ENCODE data around the gene PDAP1. TPM values are rescaled to one million over a fixed set of nuclear protein-coding genes. Genes with fewer than 3 reads are reported as not detected.

PDAP1 gene
- total and polyA plus RNA-seq, 10 of the 15 experiments (the other 5 are each of a cell fraction or from before 2014, with no cell fraction given) = 6.6 to 200 (median 87.7) TPM

DNA sequence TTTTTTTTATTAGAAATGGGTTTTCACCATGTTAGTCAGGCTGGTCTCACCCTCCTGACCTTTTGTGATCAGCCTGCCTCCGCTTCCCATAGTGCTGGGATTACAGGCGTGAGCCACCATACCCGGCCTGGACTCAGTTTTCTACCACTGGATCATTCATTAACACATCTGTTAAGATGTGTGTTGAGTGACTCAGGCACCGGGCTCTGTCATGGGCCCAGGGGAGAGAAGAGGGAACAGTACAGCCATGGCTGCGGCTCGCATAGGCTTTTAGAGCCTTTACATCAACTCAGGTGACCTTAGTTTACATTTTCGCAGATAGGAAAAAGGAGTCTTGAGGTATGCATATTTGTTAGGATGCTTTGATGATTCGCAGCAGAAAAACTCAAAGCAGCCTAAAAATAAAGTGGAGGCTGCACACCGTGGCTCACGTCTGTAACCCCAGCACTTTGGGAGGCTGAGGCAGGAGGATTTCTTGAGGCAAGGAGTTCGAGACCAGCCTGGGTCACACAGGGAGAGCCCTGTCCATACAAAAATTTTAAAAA is 36.9 kb downstream of the PDAP1 start:
- H3K27ac ChIP-seq (ENCODE audit: control insufficient read depth, insufficient read depth) = no peak overlapping the region
- ChIA-PET RAD21 (ENCODE audit: unreplicated experiment) (interaction anchor here (0.7 kb wide), 1 partner anchor 9 kb away, joined by 3 read pairs; no protein-coding TSS in a partner anchor), CTCF (interaction anchor here (1.0 kb wide), 1 partner anchor 15 kb away, joined by 4 read pairs; no protein-coding TSS in a partner anchor), POLR2A (interaction anchor here (0.7 kb wide), 1 partner anchor 58 kb away, joined by 4 read pairs; no protein-coding TSS in a partner anchor), SMC1A (ENCODE audit: uncharacterized antibody, unreplicated experiment) (interaction anchor here (1.0 to 1.2 kb wide), 2 partner anchors 36 to 44 kb away, joined by 4 read pairs; no protein-coding TSS in a partner anchor)
- no peak overlapping the region for H3K4me2 ChIP-seq (ENCODE audit: control insufficient read depth, insufficient read depth)
- no peak overlapping the region for H2AFZ ChIP-seq (ENCODE audit: control insufficient read depth, low read depth, low read length)
- no peak overlapping the region for H3K4me3 ChIP-seq
- H4K20me1 ChIP-seq (ENCODE audit: control insufficient read depth, insufficient read depth) = no peaks in the 10 kb centered on the region; the same call in 1 of the 2 replicates
- intact Hi-C loops (cut with micrococcal nuclease; ENCODE audit: unreplicated experiment) = loop anchor here (5.0 kb wide), 1 partner anchor 36 kb away; the partner anchor contains the start of genes BUD31 and PDAP1
- peaks cover 4 to 5% of the 10 kb centered on the region in 2 experiments; a peak in 3 of 4 replicates for H3K36me3 ChIP-seq (ENCODE audit: control insufficient read depth in 2 of 2, insufficient read depth in 2 of 2, low read length in 1 of 2)
- in situ Hi-C loops (cut with MboI) = no loop called here
- peaks cover 6% of the 10 kb centered on the region; the same call in 1 of the 2 replicates for H3K4me1 ChIP-seq (ENCODE audit: control insufficient read depth, insufficient read depth, low read length)
- no peak overlapping the region for H3K9ac ChIP-seq (ENCODE audit: control insufficient read depth, insufficient read depth, low read length)
- FAIRE-seq = no peak
- TF ChIP-seq NFXL1 (IDR thresholded peaks at IDR 0.05; ENCODE audit: borderline replicate concordance) = no peak
- no peak for TF ChIP-seq LARP7 (IDR thresholded peaks at IDR 0.05)
- TF ChIP-seq CHD4 (IDR thresholded peaks at IDR 0.05) = no peak
- no peak for TF ChIP-seq POU2F2 (IDR thresholded peaks at IDR 0.05; ENCODE audit: borderline replicate concordance, low read depth, low read length)
- TF ChIP-seq MXI1 (IDR thresholded peaks at IDR 0.05; ENCODE audit: low read depth, low read length) = no peak
- TF ChIP-seq, protein P1, sequence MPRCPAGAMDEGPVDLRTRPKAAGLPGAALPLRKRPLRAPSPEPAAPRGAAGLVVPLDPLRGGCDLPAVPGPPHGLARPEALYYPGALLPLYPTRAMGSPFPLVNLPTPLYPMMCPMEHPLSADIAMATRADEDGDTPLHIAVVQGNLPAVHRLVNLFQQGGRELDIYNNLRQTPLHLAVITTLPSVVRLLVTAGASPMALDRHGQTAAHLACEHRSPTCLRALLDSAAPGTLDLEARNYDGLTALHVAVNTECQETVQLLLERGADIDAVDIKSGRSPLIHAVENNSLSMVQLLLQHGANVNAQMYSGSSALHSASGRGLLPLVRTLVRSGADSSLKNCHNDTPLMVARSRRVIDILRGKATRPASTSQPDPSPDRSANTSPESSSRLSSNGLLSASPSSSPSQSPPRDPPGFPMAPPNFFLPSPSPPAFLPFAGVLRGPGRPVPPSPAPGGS (IDR thresholded peaks at IDR 0.05; ENCODE audit: borderline replicate concordance, insufficient read depth, low read depth, low read length, poor library complexity, severe bottlenecking) = no peak
- TF ChIP-seq PBX3 (IDR thresholded peaks at IDR 0.05; ENCODE audit: insufficient replicate concordance, low read depth, low read length) = no peak
- TF ChIP-seq, protein P2, sequence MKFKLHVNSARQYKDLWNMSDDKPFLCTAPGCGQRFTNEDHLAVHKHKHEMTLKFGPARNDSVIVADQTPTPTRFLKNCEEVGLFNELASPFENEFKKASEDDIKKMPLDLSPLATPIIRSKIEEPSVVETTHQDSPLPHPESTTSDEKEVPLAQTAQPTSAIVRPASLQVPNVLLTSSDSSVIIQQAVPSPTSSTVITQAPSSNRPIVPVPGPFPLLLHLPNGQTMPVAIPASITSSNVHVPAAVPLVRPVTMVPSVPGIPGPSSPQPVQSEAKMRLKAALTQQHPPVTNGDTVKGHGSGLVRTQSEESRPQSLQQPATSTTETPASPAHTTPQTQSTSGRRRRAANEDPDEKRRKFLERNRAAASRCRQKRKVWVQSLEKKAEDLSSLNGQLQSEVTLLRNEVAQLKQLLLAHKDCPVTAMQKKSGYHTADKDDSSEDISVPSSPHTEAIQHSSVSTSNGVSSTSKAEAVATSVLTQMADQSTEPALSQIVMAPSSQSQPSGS (IDR thresholded peaks at IDR 0.05; ENCODE audit: low read length) = no peak
- no peak for TF ChIP-seq MEF2A (IDR thresholded peaks at IDR 0.05; ENCODE audit: insufficient read depth, low read depth, low read length)
- no peak for TF ChIP-seq EED (IDR thresholded peaks at IDR 0.05; ENCODE audit: low read depth)
- no peak for TF ChIP-seq BACH1 (IDR thresholded peaks at IDR 0.05; ENCODE audit: borderline replicate concordance)
- no peak for TF ChIP-seq HDAC2 (IDR thresholded peaks at IDR 0.05)
- TF ChIP-seq RFX5 (IDR thresholded peaks at IDR 0.05; ENCODE audit: low read depth, low read length) = no peak
- no peak for TF ChIP-seq RB1 (IDR thresholded peaks at IDR 0.05; ENCODE audit: borderline replicate concordance)
- WGBS (ENCODE audit: insufficient coverage, insufficient replicate concordance, low lambda C conversion rate, missing lambda C conversion rate) = 73% methylated on average over 11 of the region's 11 CpGs
- ATAC-seq = no peak
- H3K27me3 ChIP-seq (replicated peaks in 1 of 2; ENCODE audit: control insufficient read depth in 2 of 2, insufficient read depth in 2 of 2, low read length in 1 of 2) = no peaks in the 10 kb centered on the region
- BruUV-seq (replicated peaks) = no TSS peak
- H3K79me2 ChIP-seq (ENCODE audit: control insufficient read depth, insufficient read depth, low read length) = peaks cover 18% of the 10 kb centered on the region
- no peaks in the 10 kb centered on the region for H3K9me3 ChIP-seq (replicated peaks; ENCODE audit: control insufficient read depth, insufficient read depth, low read length)
- DNase-seq (ENCODE audit: low read depth, low spot score) = no peak
